ENCODE results near the gene ARL6IP4.

Gene ARL6IP4

DNA sequence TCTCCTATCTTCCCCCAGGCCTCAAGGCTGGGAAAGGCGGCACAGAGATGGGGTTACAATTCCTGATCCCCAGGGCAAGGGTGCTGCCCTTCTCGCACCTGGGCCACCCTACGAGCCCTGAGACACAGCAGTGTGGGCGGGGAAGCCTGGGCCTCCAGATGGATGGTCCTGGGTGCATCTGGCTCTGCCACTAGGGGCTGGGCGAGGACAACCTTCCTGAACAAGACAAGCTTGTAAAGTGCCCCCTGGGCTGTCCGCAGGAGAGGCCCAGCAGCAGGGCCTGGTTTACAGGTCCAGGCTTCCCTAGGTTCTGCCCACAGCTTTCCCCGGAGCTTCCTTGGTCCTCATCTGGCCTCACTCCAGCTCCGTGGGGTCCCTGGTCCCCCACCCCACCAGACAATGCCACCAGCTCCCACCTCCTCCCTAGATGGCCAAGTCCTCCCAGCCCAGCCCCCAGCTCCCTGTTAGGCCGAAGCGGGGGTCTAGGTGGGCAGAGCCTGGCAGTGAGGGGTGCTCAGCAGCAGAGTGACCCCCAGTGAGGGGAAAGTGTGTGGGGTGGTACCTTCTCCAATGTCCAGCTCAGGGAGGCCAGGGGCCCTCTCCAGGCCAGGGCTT, 8.9 kb downstream of the ARL6IP4 start:
- H3K4me3 ChIP-seq (ENCODE audit: low read length), result no peak overlapping the region
- H3F3A ChIP-seq (ENCODE audit: insufficient read depth, low read length), result no peaks in the 10 kb centered on the region
- TF ChIP-seq EZH2 (optimal IDR thresholded peaks at IDR 0.05; ENCODE audit: low read depth, low read length) (no peak), EZH2phosphoT487 (IDR thresholded peaks at IDR 0.05; ENCODE audit: low read length) (no peak)
- TF ChIP-seq, protein P1, sequence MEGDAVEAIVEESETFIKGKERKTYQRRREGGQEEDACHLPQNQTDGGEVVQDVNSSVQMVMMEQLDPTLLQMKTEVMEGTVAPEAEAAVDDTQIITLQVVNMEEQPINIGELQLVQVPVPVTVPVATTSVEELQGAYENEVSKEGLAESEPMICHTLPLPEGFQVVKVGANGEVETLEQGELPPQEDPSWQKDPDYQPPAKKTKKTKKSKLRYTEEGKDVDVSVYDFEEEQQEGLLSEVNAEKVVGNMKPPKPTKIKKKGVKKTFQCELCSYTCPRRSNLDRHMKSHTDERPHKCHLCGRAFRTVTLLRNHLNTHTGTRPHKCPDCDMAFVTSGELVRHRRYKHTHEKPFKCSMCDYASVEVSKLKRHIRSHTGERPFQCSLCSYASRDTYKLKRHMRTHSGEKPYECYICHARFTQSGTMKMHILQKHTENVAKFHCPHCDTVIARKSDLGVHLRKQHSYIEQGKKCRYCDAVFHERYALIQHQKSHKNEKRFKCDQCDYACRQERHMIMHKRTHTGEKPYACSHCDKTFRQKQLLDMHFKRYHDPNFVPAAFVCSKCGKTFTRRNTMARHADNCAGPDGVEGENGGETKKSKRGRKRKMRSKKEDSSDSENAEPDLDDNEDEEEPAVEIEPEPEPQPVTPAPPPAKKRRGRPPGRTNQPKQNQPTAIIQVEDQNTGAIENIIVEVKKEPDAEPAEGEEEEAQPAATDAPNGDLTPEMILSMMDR (IDR thresholded peaks at IDR 0.05; ENCODE audit: low read length), result no peak
- no peaks in the 10 kb centered on the region for H4K20me1 ChIP-seq (ENCODE audit: insufficient read depth, low read length)
- no peak overlapping the region for H3K9ac ChIP-seq (ENCODE audit: low read length)
- H3K27ac ChIP-seq (ENCODE audit: low read length), result no peak overlapping the region
- H3K9me2 ChIP-seq (replicated peaks; ENCODE audit: insufficient read depth, low read length), result no peaks in the 10 kb centered on the region
- no peaks in the 10 kb centered on the region for H3K9me3 ChIP-seq (replicated peaks; ENCODE audit: insufficient read depth, low read length)
- H3K4me2 ChIP-seq (ENCODE audit: low read depth, low read length), result no peak overlapping the region
- no peaks in the 10 kb centered on the region for H3K4me1 ChIP-seq (ENCODE audit: low read length)
- no peak overlapping the region for H2AFZ ChIP-seq (ENCODE audit: low read length)
- no peaks in the 10 kb centered on the region for H3K27me3 ChIP-seq (replicated peaks; ENCODE audit: insufficient read depth, low read length)
- H3K79me2 ChIP-seq (ENCODE audit: low read length), result no peaks in the 10 kb centered on the region
- H3K36me3 ChIP-seq (replicated peaks; ENCODE audit: insufficient read depth, low read length), result no peaks in the 10 kb centered on the region
- no peak for DNase-seq

DNA sequence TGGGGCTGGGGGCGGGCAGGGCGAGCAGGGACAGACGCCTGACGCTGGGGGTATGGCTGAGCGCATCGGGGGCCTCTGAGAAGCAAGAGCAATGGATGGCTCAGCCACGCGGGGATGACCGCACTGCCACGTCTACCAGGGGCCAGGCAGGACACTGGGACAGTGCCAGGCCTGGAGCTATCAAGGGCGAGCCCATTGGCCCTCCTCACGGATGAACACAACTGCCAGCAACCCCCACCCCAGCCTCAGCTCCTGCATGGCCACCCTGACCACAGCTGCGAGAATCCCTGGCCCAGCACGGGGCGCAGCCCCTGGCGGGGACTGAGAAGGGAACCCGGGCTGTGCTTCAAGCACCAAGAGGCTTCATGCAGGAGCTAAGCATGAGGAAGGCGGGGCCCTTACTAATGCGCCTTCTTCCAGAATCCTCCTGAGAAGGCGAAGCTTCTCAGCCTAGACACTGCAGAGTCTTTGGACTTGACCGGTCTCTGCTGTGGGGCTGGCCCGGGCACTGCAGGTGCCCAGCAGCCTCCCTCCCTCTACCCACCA, 9.5 kb downstream of the ARL6IP4 start:
- no peaks in the 10 kb centered on the region for H3K9me2 ChIP-seq (replicated peaks; ENCODE audit: insufficient read depth, low read length)
- TF ChIP-seq, protein P1 (IDR thresholded peaks at IDR 0.05; ENCODE audit: low read length), result no peak
- TF ChIP-seq EZH2phosphoT487 (IDR thresholded peaks at IDR 0.05; ENCODE audit: low read length) (no peak), EZH2 (optimal IDR thresholded peaks at IDR 0.05; ENCODE audit: low read depth, low read length) (no peak)
- no peaks in the 10 kb centered on the region for H3K27me3 ChIP-seq (replicated peaks; ENCODE audit: insufficient read depth, low read length)
- H3K4me3 ChIP-seq (ENCODE audit: low read length), result no peak overlapping the region
- no peaks in the 10 kb centered on the region for H4K20me1 ChIP-seq (ENCODE audit: insufficient read depth, low read length)
- H3K4me2 ChIP-seq (ENCODE audit: low read depth, low read length), result no peak overlapping the region
- H3K27ac ChIP-seq (ENCODE audit: low read length), result no peak overlapping the region
- no peaks in the 10 kb centered on the region for H3K4me1 ChIP-seq (ENCODE audit: low read length)
- H3F3A ChIP-seq (ENCODE audit: insufficient read depth, low read length), result no peaks in the 10 kb centered on the region
- no peak for DNase-seq
- no peaks in the 10 kb centered on the region for H3K79me2 ChIP-seq (ENCODE audit: low read length)
- no peak overlapping the region for H2AFZ ChIP-seq (ENCODE audit: low read length)
- H3K36me3 ChIP-seq (replicated peaks; ENCODE audit: insufficient read depth, low read length), result no peaks in the 10 kb centered on the region
- H3K9me3 ChIP-seq (replicated peaks; ENCODE audit: insufficient read depth, low read length), result no peaks in the 10 kb centered on the region
- no peak overlapping the region for H3K9ac ChIP-seq (ENCODE audit: low read length)

DNA sequence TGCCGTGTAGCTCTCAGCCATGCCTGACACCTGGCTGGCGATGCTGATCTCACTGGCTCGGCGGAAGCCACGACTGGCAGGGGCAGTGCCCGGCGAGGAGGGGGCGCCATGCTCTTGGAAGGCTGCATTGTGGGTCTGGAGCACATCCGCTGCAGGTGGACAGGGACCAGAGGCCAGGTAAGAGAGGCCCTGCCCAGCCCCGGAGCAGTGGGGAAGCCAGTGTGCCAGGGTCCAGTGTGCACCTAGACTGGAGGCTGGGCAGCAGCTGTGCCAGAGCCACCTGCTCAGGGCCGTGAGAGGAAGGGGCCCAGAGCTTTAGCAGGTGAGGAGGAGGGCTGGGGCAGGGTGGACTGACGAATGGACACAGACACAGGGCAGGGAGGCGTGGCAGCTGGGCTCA, 10.1 kb downstream of the ARL6IP4 start:
- H3F3A ChIP-seq (ENCODE audit: insufficient read depth, low read length), result no peaks in the 10 kb centered on the region
- H3K9me2 ChIP-seq (replicated peaks; ENCODE audit: insufficient read depth, low read length), result no peaks in the 10 kb centered on the region
- no peaks in the 10 kb centered on the region for H3K9me3 ChIP-seq (replicated peaks; ENCODE audit: insufficient read depth, low read length)
- no peaks in the 10 kb centered on the region for H3K4me1 ChIP-seq (ENCODE audit: low read length)
- no peak overlapping the region for H3K4me3 ChIP-seq (ENCODE audit: low read length)
- H3K27me3 ChIP-seq (replicated peaks; ENCODE audit: insufficient read depth, low read length), result no peaks in the 10 kb centered on the region
- H3K9ac ChIP-seq (ENCODE audit: low read length), result no peak overlapping the region
- no peaks in the 10 kb centered on the region for H3K36me3 ChIP-seq (replicated peaks; ENCODE audit: insufficient read depth, low read length)
- H4K20me1 ChIP-seq (ENCODE audit: insufficient read depth, low read length), result no peaks in the 10 kb centered on the region
- TF ChIP-seq, protein P1 (IDR thresholded peaks at IDR 0.05; ENCODE audit: low read length), result no peak
- TF ChIP-seq EZH2phosphoT487 (IDR thresholded peaks at IDR 0.05; ENCODE audit: low read length) (no peak), EZH2 (optimal IDR thresholded peaks at IDR 0.05; ENCODE audit: low read depth, low read length) (no peak)
- H3K4me2 ChIP-seq (ENCODE audit: low read depth, low read length), result no peak overlapping the region
- H3K27ac ChIP-seq (ENCODE audit: low read length), result no peak overlapping the region
- DNase-seq, result no peak
- no peak overlapping the region for H2AFZ ChIP-seq (ENCODE audit: low read length)
- no peaks in the 10 kb centered on the region for H3K79me2 ChIP-seq (ENCODE audit: low read length)

Measured in MM.1S (cell line).